A549 (cell line): ENCODE measurements around the gene AGTRAP. TPM values are rescaled to one million over a fixed set of nuclear protein-coding genes. Genes with fewer than 3 reads are reported as not detected.

ENCODE experiments used
- ATAC-seq, 2 experiments: fragments of 200-7000 bp in 1 of 2; fragments of >200 bp in 1 of 2; cut with Nextera tagmentation in 1 of 2; cut with Tn5 transposase in 1 of 2; 3 replicates each; pipeline versions ENCODE4 v1.8.0 to v1.9.1; 2018 to 2020; ENCODE audit warnings: mild to moderate bottlenecking in 1 of 2, moderate library complexity in 1 of 2
- CTCF ChIA-PET: fragments of 300-600 bp; sonication (Branson Sonifier 250); formaldehyde crosslinking; extraction: SDS; loops from one replicate; lab custom pipeline; 2021; ENCODE audit warnings: antibody characterized with exemption, inconsistent platforms; lab: Yijun Ruan, JAX
- POLR2A ChIA-PET: fragments of 350-600 bp; formaldehyde crosslinking; extraction: SDS; loops from one replicate; lab custom pipeline; 2021; ENCODE audit warnings: antibody characterized with exemption, inconsistent platforms; lab: Yijun Ruan, JAX
- DNase-seq, 2 experiments: peaks; one replicate each; pipeline versions ENCODE4 v3.0.0 to v3.0.0-alpha.2; 2011 to 2016; ENCODE audit warnings: low read depth in 1 of 2, low spot score in 1 of 2
- FAIRE-seq: peaks from 2 replicates; lab custom pipeline; 2011; peaks lifted over from hg19 to GRCh38; lab: Jason Lieb, UNC
- H3K27ac ChIP-seq, 2 experiments: fragments of >200 bp; sonication (Bioruptor Twin); formaldehyde crosslinking; 3 replicates each; pipeline ENCODE4 v1.5.1; 2016 to 2017
- H3K4me1 ChIP-seq: fragments of >200 bp; sonication (Bioruptor Twin); formaldehyde crosslinking; 3 replicates; pipeline ENCODE4 v1.6.1; 2016
- H3K4me2 ChIP-seq: fragments of >200 bp; sonication (Bioruptor Twin); formaldehyde crosslinking; 3 replicates; pipeline ENCODE4 v1.6.1; 2016
- H3K4me3 ChIP-seq: fragments of >200 bp; sonication (Bioruptor Twin); formaldehyde crosslinking; 3 replicates; pipeline ENCODE4 v1.5.1; 2016
- H3K9me3 ChIP-seq: fragments of >200 bp; sonication (Bioruptor Twin); formaldehyde crosslinking; 3 replicates; pipeline ENCODE4 v1.6.1; 2016
- BHLHE40 ChIP-seq: IDR thresholded peaks from 2 replicates; pipeline ENCODE4 v1.6.1; 2012; ENCODE audit warnings: low read depth, low read length, inconsistent platforms
- CBX2 ChIP-seq: fragments of 200-600 bp; sonication (generic); IDR thresholded peaks from 2 replicates; pipeline ENCODE4 v1.6.1; 2016; ENCODE audit warnings: low read depth, mild to moderate bottlenecking, borderline replicate concordance
- CEBPB ChIP-seq, 2 experiments: fragments of >200 bp in 1 of 2; sonication (Bioruptor Twin) in 1 of 2; formaldehyde crosslinking in 1 of 2; IDR thresholded peaks; 2 replicates each; pipeline ENCODE4 v1.6.1; 2012 to 2016
- CHD4 ChIP-seq: fragments of 200-600 bp; sonication (generic); IDR thresholded peaks from 2 replicates; pipeline ENCODE4 v1.6.1; 2016; ENCODE audit warnings: antibody characterized with exemption, mild to moderate bottlenecking, borderline replicate concordance
- CTCF ChIP-seq: fragments of >200 bp; sonication (Bioruptor Twin); formaldehyde crosslinking; IDR thresholded peaks from 3 replicates; pipeline ENCODE4 v1.5.1; 2016
- EHF ChIP-seq: fragments of 250-450 bp; sonication (Bioruptor Pico); IDR thresholded peaks from 2 replicates; pipeline ENCODE4 v1.5.0; 2020; ENCODE audit warnings: mild to moderate bottlenecking
- EHMT2 ChIP-seq: fragments of 200-600 bp; sonication (generic); IDR thresholded peaks from 2 replicates; pipeline ENCODE4 v1.6.1; 2016; ENCODE audit warnings: antibody characterized with exemption, low read depth, mild to moderate bottlenecking, moderate library complexity
- ESRRA ChIP-seq: fragments of 150-350 bp; IDR thresholded peaks from 2 replicates; pipeline ENCODE4 v1.6.1; 2014; ENCODE audit warnings: mild to moderate bottlenecking, low read length, borderline replicate concordance
- FOSL2 ChIP-seq, 2 experiments: fragments of 450-650 bp in 1 of 2; fragments of >200 bp in 1 of 2; sonication (Bioruptor Twin) in 1 of 2; formaldehyde crosslinking; IDR thresholded peaks; 2 replicates each; pipeline versions ENCODE4 v1.5.0 to v1.6.1; 2016 to 2020; ENCODE audit warnings: mild to moderate bottlenecking in 1 of 2, moderate library complexity in 1 of 2
- FOXS1 ChIP-seq: fragments of 250-450 bp; sonication (Bioruptor Pico); IDR thresholded peaks from 2 replicates; pipeline ENCODE4 v1.5.0; 2020; ENCODE audit warnings: mild to moderate bottlenecking, moderate library complexity
- GATA3 ChIP-seq: IDR thresholded peaks from 2 replicates; pipeline ENCODE4 v1.6.1; 2012; ENCODE audit warnings: borderline replicate concordance
- HDAC2 ChIP-seq: fragments of 200-600 bp; sonication (generic); IDR thresholded peaks from 2 replicates; pipeline ENCODE4 v1.6.1; 2016
- HES2 ChIP-seq: fragments of >200 bp; sonication (Bioruptor Twin); formaldehyde crosslinking; IDR thresholded peaks from 2 replicates; pipeline ENCODE4 v1.6.1; 2016
- HEYL ChIP-seq: fragments of 250-450 bp; sonication (Bioruptor Pico); IDR thresholded peaks from 2 replicates; pipeline ENCODE4 v1.8.0; 2021; ENCODE audit warnings: mild to moderate bottlenecking, moderate library complexity
- HOXA7 ChIP-seq: fragments of 250-450 bp; sonication (Bioruptor Pico); IDR thresholded peaks from 2 replicates; pipeline ENCODE4 v1.5.0; 2020; ENCODE audit warnings: mild to moderate bottlenecking, moderate library complexity
- HOXB5 ChIP-seq: fragments of 250-450 bp; sonication (Bioruptor Pico); IDR thresholded peaks from 2 replicates; pipeline ENCODE4 v1.5.0; 2020; ENCODE audit warnings: mild to moderate bottlenecking, moderate library complexity
- JUN ChIP-seq, 2 experiments: fragments of >200 bp; sonication (Bioruptor Twin); formaldehyde crosslinking; IDR thresholded peaks; 2 replicates in 1 of 2; 3 replicates in 1 of 2; pipeline ENCODE4 v1.6.1; 2016 to 2017
- JUNB ChIP-seq: fragments of >200 bp; sonication (Bioruptor Twin); formaldehyde crosslinking; IDR thresholded peaks from 2 replicates; pipeline ENCODE4 v1.6.1; 2016
- MAZ ChIP-seq: fragments of 150-350 bp; IDR thresholded peaks from 2 replicates; pipeline ENCODE4 v1.6.1; 2014; ENCODE audit warnings: antibody characterized with exemption, low read depth, low read length, borderline replicate concordance
- NR3C1 ChIP-seq: fragments of >200 bp; sonication (Bioruptor Twin); formaldehyde crosslinking; IDR thresholded peaks from 3 replicates; pipeline ENCODE4 v1.6.1; 2017
- POLR2AphosphoS2 ChIP-seq: conservative IDR thresholded peaks from 2 replicates; pipeline ENCODE4 v1.6.1; 2012; ENCODE audit warnings: low read length, improper control_type of control experiment, inconsistent platforms
- RAD21 ChIP-seq, 2 experiments: fragments of >200 bp in 1 of 2; sonication (Bioruptor Twin) in 1 of 2; formaldehyde crosslinking in 1 of 2; IDR thresholded peaks in 1 of 2; conservative IDR thresholded peaks in 1 of 2; 2 replicates in 1 of 2; 3 replicates in 1 of 2; pipeline ENCODE4 v1.6.1; 2012 to 2018; ENCODE audit warnings: inconsistent platforms in 1 of 2
- RFX5 ChIP-seq: fragments of 450-650 bp; IDR thresholded peaks from 2 replicates; pipeline ENCODE4 v1.7.1; 2014; ENCODE audit warnings: antibody characterized with exemption, mild to moderate bottlenecking, moderate library complexity
- RNF2 ChIP-seq: fragments of 200-600 bp; sonication (generic); IDR thresholded peaks from 2 replicates; pipeline ENCODE4 v1.6.1; 2016; ENCODE audit warnings: low read depth, mild to moderate bottlenecking, antibody characterized with exemption, moderate library complexity, borderline replicate concordance
- SMC3 ChIP-seq: fragments of >200 bp; sonication (Bioruptor Twin); formaldehyde crosslinking; IDR thresholded peaks from 3 replicates; pipeline ENCODE4 v1.6.1; 2018; ENCODE audit warnings: inconsistent platforms
- SREBF2 ChIP-seq: fragments of 450-650 bp; IDR thresholded peaks from 2 replicates; pipeline ENCODE4 v1.6.1; 2014; ENCODE audit warnings: mild to moderate bottlenecking, moderate library complexity
- TP53 ChIP-seq: fragments of 250-450 bp; sonication (Bioruptor Pico); IDR thresholded peaks from 2 replicates; pipeline ENCODE4 v1.5.0; 2021; ENCODE audit warnings: mild to moderate bottlenecking, moderate library complexity
- USF2 ChIP-seq: fragments of 450-650 bp; IDR thresholded peaks from 2 replicates; pipeline ENCODE4 v1.6.1; 2014; ENCODE audit warnings: antibody characterized with exemption
- ZC3H11A ChIP-seq: fragments of 450-650 bp; IDR thresholded peaks from 2 replicates; pipeline ENCODE4 v1.6.1; 2014; ENCODE audit warnings: antibody characterized with exemption, mild to moderate bottlenecking
- ZFP36 ChIP-seq: fragments of 450-650 bp; IDR thresholded peaks from 2 replicates; pipeline ENCODE4 v1.6.1; 2014; ENCODE audit warnings: borderline replicate concordance; ENCODE audit not compliant: partially characterized antibody
- WGBS: methylation state at CpG from one replicate; pipeline ENCODE4 v1.1.6; 2017; ENCODE audit errors: missing lambda C conversion rate; 5-methylcytosine and 5-hydroxymethylcytosine counted together
- polyA plus RNA-seq, 4 experiments: library from polyadenylated mRNA; depleted of rRNA in 3 of 4; stranded (reverse); fragments of >200 nt; fragmentation: RNase III in 1 of 4; extraction: RNeasy Plus Mini Kit Qiagen cat#74134 plus additional on column Dnase treatment in 1 of 4; gene quantifications; 2 replicates in 3 of 4; 3 replicates in 1 of 4; pipeline ENCODE4 v1.2.3, GENCODE V29; 2011 to 2017

The AGTRAP gene
- polyA plus RNA-seq, 2 of the 4 experiments (the other 2 are of a cell fraction), result 26.9 to 57.5 TPM

GRCh38 chr1:11749996-11750395, 14.1 kb downstream of the AGTRAP start:
- CTCF ChIA-PET, result interaction anchor here (0.7 to 3.1 kb wide), 13 partner anchors 9 to 713 kb away, joined by 3 to 15 read pairs (median 5); partner anchors contain the start of genes AGTRAP and FBXO6

GRCh38 chr1:11751087-11751486, 15.2 kb downstream of the AGTRAP start:
- DNase-seq, result no peak
- no peak for ATAC-seq
- WGBS, result 97% methylated on average over 8 of the region's 9 CpGs
- no peak for TF ChIP-seq RAD21 (conservative IDR thresholded peaks at IDR 0.05 in 1 of 2, IDR thresholded peaks at IDR 0.05 in 1 of 2)
- no peak for TF ChIP-seq ZFP36
- TF ChIP-seq BHLHE40, result no peak
- TF ChIP-seq NR3C1, result no peak
- no peak for TF ChIP-seq SMC3
- no peak for TF ChIP-seq EHF (CRISPR knock-in tag)
- no peak for TF ChIP-seq RFX5
- TF ChIP-seq FOXS1 (CRISPR knock-in tag), result no peak
- TF ChIP-seq EHMT2, result no peak
- TF ChIP-seq CHD4, result no peak
- no peak for TF ChIP-seq POLR2AphosphoS2
- no peak for TF ChIP-seq TP53 (CRISPR knock-in tag)
- no peak for TF ChIP-seq HOXA7 (CRISPR knock-in tag)
- TF ChIP-seq CEBPB (IDR thresholded peaks at IDR 0.05), result no peak
- TF ChIP-seq GATA3, result no peak
- no peak for TF ChIP-seq ZC3H11A
- no peak for TF ChIP-seq HOXB5 (CRISPR knock-in tag)
- no peak for TF ChIP-seq CTCF
- TF ChIP-seq ESRRA, result no peak
- TF ChIP-seq JUNB, result no peak
- TF ChIP-seq, all 56 proteins: peak for 0
- ChIA-PET CTCF (interaction anchor here (0.9 kb wide), 1 partner anchor 14 kb away, joined by 3 read pairs; no protein-coding TSS in a partner anchor), POLR2A (no interaction called here)
- Histone ChIP-seq H3K4me1 (no peaks in the 10 kb centered on the region; the same call in 2 of the 3 replicates), H3K4me2 (no peak overlapping the region), H3K4me3 (no peak overlapping the region), H3K27ac (no peak overlapping the region), H3K9me3 (no peaks in the 10 kb centered on the region)
- FAIRE-seq, result no peak

More at GRCh38 chr1:11749996-11750395, 14.1 kb downstream of the AGTRAP start:
- WGBS, result 86% methylated on average over 5 of the region's 15 CpGs
- Histone ChIP-seq H3K4me2 (no peak overlapping the region), H3K4me3 (no peak overlapping the region)
- TF ChIP-seq MAZ, result no peak
- no peak for TF ChIP-seq HES2
- no peak for TF ChIP-seq JUNB
- TF ChIP-seq HEYL (CRISPR knock-in tag), result no peak
- no peak for TF ChIP-seq RNF2
- no peak for TF ChIP-seq USF2
- no peak for TF ChIP-seq FOSL2 (IDR thresholded peaks at IDR 0.05)
- TF ChIP-seq FOSL2 (CRISPR knock-in tag; IDR thresholded peaks at IDR 0.05), result no peak
- TF ChIP-seq SREBF2, result no peak
- TF ChIP-seq RAD21 (conservative IDR thresholded peaks at IDR 0.05 in 1 of 2, IDR thresholded peaks at IDR 0.05 in 1 of 2), result no peak
- TF ChIP-seq JUN (IDR thresholded peaks at IDR 0.05), result no peak
- no peak for TF ChIP-seq HDAC2
- TF ChIP-seq GATA3, result no peak
- no peak for TF ChIP-seq CBX2
- TF ChIP-seq CHD4, result no peak
- TF ChIP-seq, all 56 proteins: peak for 0
- no peak for ATAC-seq
- Histone ChIP-seq H3K4me1 (no peaks in the 10 kb centered on the region; the same call in 2 of the 3 replicates), H3K27ac (no peak overlapping the region), H3K9me3 (no peaks in the 10 kb centered on the region)
- DNase-seq, result no peak
- POLR2A ChIA-PET, result no interaction called here
- FAIRE-seq, result no peak
